Measurements from ENCODE around the gene PLEKHJ1. TPM values are rescaled to one million over a fixed set of nuclear protein-coding genes. Genes with fewer than 3 reads are reported as not detected.

PLEKHJ1 gene
- total and polyA plus RNA-seq, 5 donors from 2014 or later = 50.3 to 121 (median 100) TPM

DNA sequence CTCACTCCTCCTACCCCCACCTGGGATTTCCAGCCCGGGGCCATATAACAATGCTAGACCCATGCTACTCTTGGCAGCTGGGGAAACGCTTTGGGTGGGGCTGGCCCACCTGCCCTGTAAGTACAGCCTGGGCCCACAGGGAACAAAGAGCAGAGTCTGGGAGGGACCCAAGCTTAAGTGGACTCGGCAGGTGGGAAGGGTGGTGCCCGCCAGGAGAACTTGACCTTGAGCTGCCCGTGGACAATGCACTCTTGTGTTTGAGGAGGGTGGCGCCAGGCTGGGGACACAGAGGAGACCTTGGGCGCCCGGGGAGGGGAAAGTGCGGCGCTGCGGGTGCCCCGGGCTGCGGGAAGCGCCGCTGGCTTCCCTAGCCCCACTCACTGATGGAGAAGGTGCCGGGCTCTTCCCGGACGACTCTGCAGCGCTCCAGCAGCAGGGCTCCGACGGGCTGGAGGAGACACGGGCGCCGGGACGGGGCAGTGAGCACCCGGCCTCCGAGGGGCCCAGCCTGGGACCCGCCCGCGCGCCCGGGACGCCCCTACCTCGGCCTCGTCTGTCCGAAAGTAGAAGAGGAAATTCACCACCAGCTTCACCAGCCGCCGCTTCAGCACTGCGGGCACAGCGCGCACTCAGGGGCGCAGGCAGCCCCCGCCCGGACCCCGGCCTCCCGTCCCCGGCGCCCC, 607 bp downstream of the PLEKHJ1 start:
- Mint-ChIP-seq H3K27ac (peak overlapping the region; percentile 79 to 94 (median 86)), H3K36me3 (peaks cover 16% of the 10 kb centered on the region), H3K27me3 (peaks cover 13% of the 10 kb centered on the region), H3K4me3 (peak overlapping the region; percentile 92 to 100 (median 98)), H3K9me3 (no peaks in the 10 kb centered on the region), H3K4me1 (peaks cover 15 to 61% (median 40%) of the 10 kb centered on the region in 4 donors)
- Histone ChIP-seq H3K4me3 (ENCODE audit: low read depth, low read length) (peak overlapping the region; percentile 29), H3K4me1 (ENCODE audit: control insufficient read depth, insufficient read depth, low read length, poor library complexity, severe bottlenecking) (peaks cover 58% of the 10 kb centered on the region), H3K36me3 (ENCODE audit: control insufficient read depth, insufficient read depth, low read length) (no peaks in the 10 kb centered on the region), H3K9me3 (ENCODE audit: control insufficient read depth in 2 of 2, low read length in 2 of 2) (no peaks in the 10 kb centered on the region), H3K27ac (ENCODE audit: insufficient read depth, low read length, poor library complexity, severe bottlenecking) (peak overlapping the region; percentile 99), H3K27me3 (ENCODE audit: control insufficient read depth, insufficient read depth, low read length) (no peaks in the 10 kb centered on the region)
- peak; percentile 0 to 1 for ATAC-seq (ENCODE audit: low read depth in 2 of 2)
- DNase-seq = peak in 1 of 3 donors; percentile 13

DNA sequence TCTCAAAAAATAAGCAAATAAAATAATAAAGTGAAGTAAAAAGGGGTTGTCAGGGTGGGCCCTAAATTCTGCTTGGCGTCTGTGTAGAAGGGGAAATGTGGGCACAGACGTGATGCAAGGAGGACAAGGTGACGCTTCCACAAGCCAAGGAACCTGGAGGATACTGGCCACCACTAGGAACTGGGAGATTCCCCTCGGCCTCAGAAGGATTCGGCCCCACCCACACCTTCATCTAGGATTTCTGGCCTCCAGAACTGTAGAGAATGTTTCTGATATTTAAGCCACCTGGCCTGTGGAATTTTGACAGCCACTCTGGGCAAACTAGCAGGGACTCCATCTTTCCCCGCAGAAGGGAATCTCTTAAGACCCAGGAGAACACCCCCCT, 1.1 kb downstream of the PLEKHJ1 start:
- Histone ChIP-seq H3K9me3 (ENCODE audit: control insufficient read depth in 2 of 2, low read length in 2 of 2) (no peaks in the 10 kb centered on the region), H3K27me3 (ENCODE audit: control insufficient read depth, insufficient read depth, low read length) (no peaks in the 10 kb centered on the region), H3K36me3 (ENCODE audit: control insufficient read depth, insufficient read depth, low read length) (peaks cover 2% of the 10 kb centered on the region), H3K27ac (ENCODE audit: insufficient read depth, low read length, poor library complexity, severe bottlenecking) (peak overlapping the region; percentile 99), H3K4me3 (ENCODE audit: low read depth, low read length) (peak overlapping the region; percentile 29), H3K4me1 (ENCODE audit: control insufficient read depth, insufficient read depth, low read length, poor library complexity, severe bottlenecking) (peaks cover 53% of the 10 kb centered on the region)
- no peak for ATAC-seq (ENCODE audit: low read depth in 2 of 2)
- H3K4me3 Mint-ChIP-seq = peak overlapping the region; percentile 90 to 100 (median 94)
- peaks cover 13% of the 10 kb centered on the region for H3K27me3 Mint-ChIP-seq
- peaks cover 15 to 56% (median 37%) of the 10 kb centered on the region in 4 donors for H3K4me1 Mint-ChIP-seq
- peak overlapping the region; percentile 79 to 94 (median 86) for H3K27ac Mint-ChIP-seq
- H3K9me3 Mint-ChIP-seq = no peaks in the 10 kb centered on the region
- no peak for DNase-seq
- H3K36me3 Mint-ChIP-seq = peaks cover 16% of the 10 kb centered on the region

DNA sequence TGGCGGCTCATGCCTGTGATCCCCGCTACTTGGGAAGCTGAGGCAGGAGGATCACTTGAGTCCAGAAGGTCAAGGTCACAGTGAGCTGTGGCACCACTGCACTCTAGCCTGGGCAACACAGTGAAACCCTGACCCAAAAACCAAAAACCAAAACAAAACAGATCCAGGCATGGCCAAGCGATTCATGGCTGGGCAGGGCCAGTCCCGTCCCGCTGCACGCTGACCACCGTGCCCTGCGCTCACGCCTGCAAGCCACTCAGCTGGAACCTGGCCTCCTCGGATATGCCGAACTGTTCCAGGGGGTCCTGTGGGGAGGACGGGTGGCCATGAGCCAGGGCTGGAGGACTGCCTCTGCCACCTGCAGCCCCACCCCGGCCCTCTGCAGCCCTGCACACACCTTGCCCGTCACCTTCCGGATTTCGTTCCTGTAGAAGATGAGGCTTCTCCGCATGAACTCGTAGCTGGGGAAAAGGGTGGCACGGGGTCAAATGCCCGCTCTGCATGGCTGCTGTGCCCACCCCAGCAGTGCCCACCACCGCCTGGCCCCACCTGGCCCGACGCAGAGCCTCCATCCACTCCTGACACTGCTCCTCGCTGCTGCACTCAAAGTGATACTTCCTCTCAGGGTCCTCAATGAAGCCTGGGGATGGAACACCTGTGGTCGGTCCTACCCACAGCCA, 2.4 kb downstream of the PLEKHJ1 start:
- H3K9me3 ChIP-seq (ENCODE audit: control insufficient read depth in 2 of 2, low read length in 2 of 2) = no peaks in the 10 kb centered on the region
- Mint-ChIP-seq H3K36me3 (peaks cover 13% of the 10 kb centered on the region), H3K27ac (peak overlapping the region in 2 of 3 donors; percentile 69 to 86), H3K9me3 (no peaks in the 10 kb centered on the region), H3K4me3 (peak overlapping the region; percentile 43 to 100 (median 94)), H3K4me1 (peaks cover 6 to 44% (median 28%) of the 10 kb centered on the region in 4 donors), H3K27me3 (peaks cover 5% of the 10 kb centered on the region)
- H3K4me1 ChIP-seq (ENCODE audit: control insufficient read depth, insufficient read depth, low read length, poor library complexity, severe bottlenecking) = peaks cover 40% of the 10 kb centered on the region
- H3K4me3 ChIP-seq (ENCODE audit: low read depth, low read length) = no peak overlapping the region
- ATAC-seq (ENCODE audit: low read depth in 2 of 2) (no peak), DNase-seq (no peak)
- peaks cover 2% of the 10 kb centered on the region for H3K36me3 ChIP-seq (ENCODE audit: control insufficient read depth, insufficient read depth, low read length)
- H3K27me3 ChIP-seq (ENCODE audit: control insufficient read depth, insufficient read depth, low read length) = no peaks in the 10 kb centered on the region
- peak overlapping the region; percentile 2 for H3K27ac ChIP-seq (ENCODE audit: insufficient read depth, low read length, poor library complexity, severe bottlenecking)

DNA sequence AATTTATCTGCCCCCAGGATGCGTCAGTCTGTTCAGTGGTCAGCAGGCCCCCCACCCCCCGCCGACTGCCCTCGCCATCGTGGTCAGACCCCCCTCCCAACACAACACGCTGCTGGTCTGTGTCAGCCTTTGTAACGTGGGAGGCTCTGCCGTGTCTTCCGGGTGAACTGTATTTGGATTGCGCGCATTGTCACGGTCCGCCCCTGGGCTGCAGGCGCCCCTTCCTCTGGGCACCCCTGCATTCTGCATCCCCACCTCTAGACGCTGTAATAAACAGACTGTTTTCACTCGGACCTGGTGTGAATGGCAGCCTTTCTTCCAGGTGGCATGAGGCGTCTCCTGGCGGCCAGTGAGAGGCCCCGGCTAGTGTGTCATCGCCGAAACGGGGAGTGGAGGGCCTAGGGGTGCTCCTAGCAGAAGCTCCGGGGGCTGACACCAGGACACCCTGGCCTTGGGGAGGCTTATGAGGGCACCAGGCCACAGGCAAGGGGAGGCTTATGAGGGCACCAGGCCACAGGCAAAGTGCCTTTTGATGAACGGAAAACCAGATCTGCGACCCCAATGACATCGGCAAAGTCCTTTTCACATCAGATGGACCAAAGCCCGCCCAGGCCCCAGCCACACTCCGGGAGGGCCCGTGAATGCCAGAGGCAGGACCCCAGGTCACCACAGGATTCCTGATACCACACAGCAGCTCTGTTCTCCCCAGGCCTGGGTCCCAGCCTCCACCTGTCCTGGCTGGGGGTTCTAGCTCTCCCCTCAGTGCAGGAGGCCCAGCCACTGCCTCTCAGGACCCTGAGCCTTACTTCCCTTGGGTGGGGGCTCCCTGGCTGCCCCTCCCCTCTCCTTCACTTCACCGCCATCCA, 3.6 kb downstream of the PLEKHJ1 start:
- Mint-ChIP-seq H3K4me3 (peak overlapping the region in 3 of 4 donors; percentile 7 to 67 (median 32)), H3K4me1 (peaks cover 0 to 31% (median 16%) of the 10 kb centered on the region in 4 donors)

DNA sequence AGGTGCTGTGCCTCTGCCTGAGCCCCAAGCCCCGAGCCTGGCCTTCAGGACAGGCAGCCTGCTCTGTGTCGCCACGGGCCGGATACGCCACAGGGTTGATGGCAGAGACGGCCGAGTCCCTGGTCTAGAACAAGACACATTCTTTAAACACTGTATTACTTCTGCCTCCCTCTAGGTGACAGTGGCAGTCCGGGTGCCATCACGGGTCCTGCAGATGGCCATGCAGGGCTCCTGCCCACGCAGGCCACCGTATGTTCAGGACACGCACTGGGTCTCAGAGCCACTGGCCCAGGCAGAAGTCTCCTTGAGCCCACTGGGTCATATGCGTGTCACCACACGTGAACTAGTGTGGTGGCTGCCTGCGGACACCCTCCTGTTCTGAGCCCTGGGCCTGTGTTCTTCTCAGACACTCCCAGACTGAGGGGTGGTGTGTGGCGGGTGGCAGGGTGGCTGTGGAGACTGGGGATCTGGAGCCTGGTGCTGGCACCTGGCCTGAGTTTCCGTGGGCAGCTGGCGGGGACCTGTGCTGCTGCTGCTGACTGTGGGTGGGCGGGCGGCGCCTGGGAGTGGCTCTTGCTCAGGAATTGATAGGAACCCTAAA, 4.4 kb downstream of the PLEKHJ1 start:
- Histone ChIP-seq H3K4me1 (ENCODE audit: control insufficient read depth, insufficient read depth, low read length, poor library complexity, severe bottlenecking) (peaks cover 20% of the 10 kb centered on the region), H3K9me3 (ENCODE audit: control insufficient read depth in 2 of 2, low read length in 2 of 2) (no peaks in the 10 kb centered on the region), H3K27ac (ENCODE audit: insufficient read depth, low read length, poor library complexity, severe bottlenecking) (no peak overlapping the region), H3K27me3 (ENCODE audit: control insufficient read depth, insufficient read depth, low read length) (no peaks in the 10 kb centered on the region), H3K4me3 (ENCODE audit: low read depth, low read length) (no peak overlapping the region), H3K36me3 (ENCODE audit: control insufficient read depth, insufficient read depth, low read length) (peaks cover 2% of the 10 kb centered on the region)
- no peak for DNase-seq
- Mint-ChIP-seq H3K36me3 (peaks cover 6% of the 10 kb centered on the region), H3K9me3 (no peaks in the 10 kb centered on the region), H3K27me3 (no peaks in the 10 kb centered on the region), H3K4me3 (no peak overlapping the region), H3K27ac (no peak overlapping the region), H3K4me1 (peaks cover 0 to 28% (median 14%) of the 10 kb centered on the region in 4 donors)
- no peak for ATAC-seq (ENCODE audit: low read depth in 2 of 2)

More for the DNA sequence above, 3.6 kb downstream of the PLEKHJ1 start:
- Mint-ChIP-seq H3K27me3 (no peaks in the 10 kb centered on the region), H3K9me3 (no peaks in the 10 kb centered on the region), H3K27ac (no peak overlapping the region), H3K36me3 (peaks cover 6% of the 10 kb centered on the region)
- no peak overlapping the region for H3K27ac ChIP-seq (ENCODE audit: insufficient read depth, low read length, poor library complexity, severe bottlenecking)
- DNase-seq = no peak
- H3K4me1 ChIP-seq (ENCODE audit: control insufficient read depth, insufficient read depth, low read length, poor library complexity, severe bottlenecking) = peaks cover 28% of the 10 kb centered on the region
- H3K4me3 ChIP-seq (ENCODE audit: low read depth, low read length) = no peak overlapping the region
- ATAC-seq (ENCODE audit: low read depth in 2 of 2) = no peak
- H3K9me3 ChIP-seq (ENCODE audit: control insufficient read depth in 2 of 2, low read length in 2 of 2) = no peaks in the 10 kb centered on the region
- peaks cover 2% of the 10 kb centered on the region for H3K36me3 ChIP-seq (ENCODE audit: control insufficient read depth, insufficient read depth, low read length)
- no peaks in the 10 kb centered on the region for H3K27me3 ChIP-seq (ENCODE audit: control insufficient read depth, insufficient read depth, low read length)

DNA sequence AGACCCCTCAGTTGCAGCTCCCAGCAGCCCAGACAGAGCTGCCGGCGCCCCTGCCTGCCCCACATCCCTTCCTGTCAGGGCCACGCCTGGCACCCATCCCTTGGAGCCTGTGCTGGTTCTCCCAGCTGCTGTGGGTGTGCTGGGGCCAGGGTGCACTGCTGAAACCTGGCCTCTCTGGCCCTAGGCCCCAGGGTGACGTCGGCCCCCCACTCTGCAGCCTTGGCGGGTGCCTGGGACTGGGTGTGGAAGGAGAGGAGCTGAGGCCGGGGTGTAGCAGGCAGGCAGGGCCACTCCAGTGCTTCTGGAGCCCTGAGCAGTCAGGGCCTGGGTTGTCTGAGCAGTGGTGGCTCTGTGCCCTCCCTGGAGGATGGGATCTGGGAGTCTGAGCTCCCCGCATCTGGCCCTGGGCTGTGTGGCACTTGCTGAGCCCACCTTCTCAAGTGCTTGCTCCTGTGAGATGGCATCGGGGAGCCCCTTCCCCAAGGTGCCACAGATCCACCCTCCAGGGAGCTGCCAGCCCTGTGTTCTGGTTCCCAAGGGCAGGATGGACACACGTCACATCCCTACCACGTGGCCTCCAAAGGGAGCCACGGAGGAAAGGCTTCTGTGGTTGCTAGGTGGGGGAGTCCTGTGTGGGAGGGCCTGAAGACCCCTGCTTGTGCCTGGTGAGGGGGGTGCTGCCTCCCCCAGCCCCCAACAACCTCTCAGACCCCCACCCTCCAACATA, 5.2 kb downstream of the PLEKHJ1 start:
- ATAC-seq (ENCODE audit: low read depth in 2 of 2) = no peak
- Mint-ChIP-seq H3K9me3 (no peaks in the 10 kb centered on the region), H3K4me3 (no peak overlapping the region), H3K27me3 (no peaks in the 10 kb centered on the region), H3K36me3 (no peaks in the 10 kb centered on the region), H3K4me1 (peaks cover 0 to 23% (median 10%) of the 10 kb centered on the region in 4 donors), H3K27ac (no peak overlapping the region)
- Histone ChIP-seq H3K4me1 (ENCODE audit: control insufficient read depth, insufficient read depth, low read length, poor library complexity, severe bottlenecking) (peaks cover 19% of the 10 kb centered on the region), H3K27me3 (ENCODE audit: control insufficient read depth, insufficient read depth, low read length) (no peaks in the 10 kb centered on the region), H3K27ac (ENCODE audit: insufficient read depth, low read length, poor library complexity, severe bottlenecking) (no peak overlapping the region), H3K36me3 (ENCODE audit: control insufficient read depth, insufficient read depth, low read length) (peaks cover 2% of the 10 kb centered on the region), H3K4me3 (ENCODE audit: low read depth, low read length) (no peak overlapping the region), H3K9me3 (ENCODE audit: control insufficient read depth in 2 of 2, low read length in 2 of 2) (no peaks in the 10 kb centered on the region)
- no peak for DNase-seq

Data from CD4-positive, CD25-positive, alpha-beta regulatory T cell (primary cell).